Activated naive CD8-positive, alpha-beta T cell treated with anti-CD3 and anti-CD28 coated beads, Interleukin-2, amount 50 U/mL, for 24 hours (primary cell): ENCODE results near the gene MMP2.

Experiments used
- ATAC-seq: fragments of 150-1000 bp; cut with Tn5 transposase; one replicate; pipeline ENCODE4 v1.10.0; 2021
- DNase-seq: peaks from one replicate; pipeline ENCODE4 v3.0.0; 2021
- H3K27ac Mint-ChIP-seq: one replicate; pipeline ENCODE4 v1.8.0; 2021; ENCODE audit warnings: mild to moderate bottlenecking, mixed read lengths
- H3K27me3 Mint-ChIP-seq: one replicate; pipeline ENCODE4 v1.8.0; 2021; ENCODE audit warnings: mixed read lengths
- H3K36me3 Mint-ChIP-seq: one replicate; pipeline ENCODE4 v1.8.0; 2021; ENCODE audit warnings: low read depth, mixed read lengths
- H3K4me1 Mint-ChIP-seq: one replicate; pipeline ENCODE4 v1.8.0; 2021; ENCODE audit warnings: mixed read lengths
- H3K4me3 Mint-ChIP-seq: one replicate; pipeline ENCODE4 v1.8.0; 2021; ENCODE audit warnings: mild to moderate bottlenecking, moderate library complexity, mixed read lengths
- H3K9me3 Mint-ChIP-seq: one replicate; pipeline ENCODE4 v1.8.0; 2021; ENCODE audit warnings: mixed read lengths

Gene MMP2

GRCh38 chr16:55508271-55508921 is 29.4 kb downstream of the MMP2 start:
- Mint-ChIP-seq H3K36me3 (no peaks in the 10 kb centered on the region), H3K27ac (no peak overlapping the region), H3K9me3 (peaks cover 5% of the 10 kb centered on the region), H3K4me3 (peak overlapping the region; percentile 63), H3K27me3 (peaks cover 27% of the 10 kb centered on the region), H3K4me1 (peaks cover 6% of the 10 kb centered on the region)
- no peak for ATAC-seq
- no peak for DNase-seq

DNA sequence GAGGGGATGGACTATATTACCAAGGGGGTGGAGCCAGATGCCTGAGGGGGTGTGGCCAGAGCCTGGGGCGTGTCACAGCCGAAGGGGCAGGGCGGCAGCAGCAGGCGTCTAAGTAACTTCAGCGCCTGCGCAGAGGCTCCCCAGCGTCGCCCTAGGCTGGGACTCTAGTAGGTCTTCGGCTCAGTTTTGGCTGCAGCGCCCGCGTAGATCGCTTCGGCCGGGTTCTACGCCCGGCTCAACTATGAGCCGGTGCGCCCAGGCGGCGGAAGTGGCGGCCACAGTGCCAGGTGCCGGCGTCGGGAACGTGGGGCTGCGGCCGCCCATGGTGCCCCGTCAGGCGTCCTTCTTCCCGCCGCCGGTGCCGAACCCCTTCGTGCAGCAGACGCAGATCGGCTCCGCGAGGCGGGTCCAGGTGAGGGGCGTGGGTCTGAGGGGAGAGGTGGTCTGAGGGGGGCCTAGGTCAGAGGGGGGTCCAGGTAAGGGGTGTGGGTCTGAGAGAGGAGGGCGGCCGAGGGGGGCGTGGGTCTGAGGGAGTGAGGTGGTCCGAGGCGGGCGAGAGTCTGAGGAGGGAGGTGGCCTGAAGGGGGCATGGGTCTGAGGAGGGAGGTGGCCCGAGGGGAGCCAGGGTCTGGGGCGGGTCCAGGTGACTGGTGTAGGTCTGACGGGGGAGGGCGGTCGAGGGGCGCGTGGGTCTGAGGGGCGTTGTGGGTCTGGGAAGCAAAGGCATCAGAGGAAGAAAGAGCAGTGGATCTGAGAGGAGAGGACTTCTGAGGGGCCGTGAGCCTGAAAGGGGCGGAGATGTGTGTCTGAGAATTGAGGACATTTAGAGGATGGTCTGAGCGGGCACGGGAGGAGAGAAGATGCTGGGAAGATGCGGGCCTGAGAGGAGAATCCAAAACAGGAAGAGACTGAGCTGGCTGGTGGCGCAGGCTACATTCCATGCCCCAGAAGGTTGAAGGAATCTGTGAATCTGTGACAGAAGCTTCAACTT is 30.2 kb downstream of the MMP2 start, which contains the start of gene LPCAT2:
LPCAT2 (plus strand) TSS at position 132 of the 991 bp plus-strand sequence; CDS start at position 242, 110 bp downstream.
- ATAC-seq (peak; percentile 69), DNase-seq (peak; percentile 54)
- peaks cover 27% of the 10 kb centered on the region for H3K27me3 Mint-ChIP-seq
- peaks cover 5% of the 10 kb centered on the region for H3K9me3 Mint-ChIP-seq
- peaks cover 6% of the 10 kb centered on the region for H3K4me1 Mint-ChIP-seq
- no peak within 1 kb of the TSS for H3K27ac Mint-ChIP-seq
- no peaks in the 10 kb centered on the region for H3K36me3 Mint-ChIP-seq
- peak within 1 kb of the TSS; percentile 63 for H3K4me3 Mint-ChIP-seq

- no peak overlapping the region for H3K27ac Mint-ChIP-seq
Measured at GRCh38 chr16:55510185-55510805, 31.3 kb downstream of the MMP2 start.

DNA sequence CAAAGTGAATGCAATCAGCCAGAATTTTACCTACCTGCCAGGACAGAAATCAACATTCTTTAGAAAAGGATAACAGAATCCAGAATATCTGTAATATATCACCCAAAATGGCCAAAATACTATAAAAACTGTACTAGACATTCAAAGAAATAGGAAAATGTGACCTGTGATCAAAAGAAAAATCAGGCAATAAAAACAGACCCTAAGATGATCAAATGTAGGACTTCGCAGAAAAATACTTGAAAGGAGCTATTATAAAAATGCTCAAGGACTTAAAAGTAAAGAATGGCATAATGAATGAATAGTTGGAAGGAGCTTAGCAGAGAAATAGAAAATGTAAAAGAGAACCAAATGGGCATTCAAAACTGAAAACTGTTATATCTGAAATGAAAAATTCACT is 33.9 kb downstream of the MMP2 start:
- peaks cover 6% of the 10 kb centered on the region for H3K4me1 Mint-ChIP-seq
- peaks cover 24% of the 10 kb centered on the region for H3K27me3 Mint-ChIP-seq
- no peak for ATAC-seq
- H3K9me3 Mint-ChIP-seq, result peaks cover 5% of the 10 kb centered on the region
- no peak overlapping the region for H3K4me3 Mint-ChIP-seq
- DNase-seq, result no peak
- H3K27ac Mint-ChIP-seq, result no peak overlapping the region
- H3K36me3 Mint-ChIP-seq, result no peaks in the 10 kb centered on the region

More at GRCh38 chr16:55510185-55510805, 31.3 kb downstream of the MMP2 start:
- peaks cover 27% of the 10 kb centered on the region for H3K27me3 Mint-ChIP-seq
- H3K4me3 Mint-ChIP-seq, result no peak overlapping the region
- no peak for ATAC-seq
- no peak for DNase-seq
- H3K9me3 Mint-ChIP-seq, result peaks cover 5% of the 10 kb centered on the region
- H3K4me1 Mint-ChIP-seq, result peaks cover 6% of the 10 kb centered on the region
- H3K36me3 Mint-ChIP-seq, result no peaks in the 10 kb centered on the region

- H3K9me3 Mint-ChIP-seq, result peaks cover 5% of the 10 kb centered on the region
- H3K27me3 Mint-ChIP-seq, result peaks cover 18% of the 10 kb centered on the region
- H3K36me3 Mint-ChIP-seq, result no peaks in the 10 kb centered on the region
- peaks cover 6% of the 10 kb centered on the region for H3K4me1 Mint-ChIP-seq
- no peak overlapping the region for H3K4me3 Mint-ChIP-seq
- no peak overlapping the region for H3K27ac Mint-ChIP-seq
- DNase-seq (no peak), ATAC-seq (no peak)
Measured at GRCh38 chr16:55513616-55514015, 34.6 kb downstream of the MMP2 start.

DNA sequence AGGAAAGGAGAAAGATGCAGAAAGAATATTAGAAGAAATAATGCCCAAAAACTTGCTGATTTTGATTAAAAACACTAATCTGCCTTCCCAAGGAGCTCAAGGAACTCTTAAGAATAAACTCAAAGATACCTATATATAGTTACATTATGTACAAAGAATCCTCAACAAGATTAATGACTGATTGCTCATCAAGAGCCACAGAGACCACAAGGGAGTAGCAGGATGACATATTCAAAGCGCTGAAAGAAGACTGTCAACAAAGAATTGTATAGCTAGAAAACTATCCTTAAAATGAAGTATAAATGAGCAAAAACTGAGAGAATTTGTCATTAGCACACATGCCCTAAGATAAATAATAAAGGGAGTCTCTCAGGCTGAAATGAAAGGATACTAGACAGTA is 36.1 kb downstream of the MMP2 start:
- DNase-seq (no peak), ATAC-seq (no peak)
- H3K36me3 Mint-ChIP-seq, result no peaks in the 10 kb centered on the region
- no peak overlapping the region for H3K4me3 Mint-ChIP-seq
- peaks cover 5% of the 10 kb centered on the region for H3K9me3 Mint-ChIP-seq
- peaks cover 5% of the 10 kb centered on the region for H3K27me3 Mint-ChIP-seq
- no peak overlapping the region for H3K27ac Mint-ChIP-seq
- H3K4me1 Mint-ChIP-seq, result no peaks in the 10 kb centered on the region

GRCh38 chr16:55521792-55522191 is 42.8 kb downstream of the MMP2 start:
- H3K9me3 Mint-ChIP-seq, result peaks cover 7% of the 10 kb centered on the region
- peaks cover 2% of the 10 kb centered on the region for H3K27me3 Mint-ChIP-seq
- no peak overlapping the region for H3K27ac Mint-ChIP-seq
- no peaks in the 10 kb centered on the region for H3K4me1 Mint-ChIP-seq
- DNase-seq, result no peak
- no peak overlapping the region for H3K4me3 Mint-ChIP-seq
- no peak for ATAC-seq
- no peaks in the 10 kb centered on the region for H3K36me3 Mint-ChIP-seq

DNA sequence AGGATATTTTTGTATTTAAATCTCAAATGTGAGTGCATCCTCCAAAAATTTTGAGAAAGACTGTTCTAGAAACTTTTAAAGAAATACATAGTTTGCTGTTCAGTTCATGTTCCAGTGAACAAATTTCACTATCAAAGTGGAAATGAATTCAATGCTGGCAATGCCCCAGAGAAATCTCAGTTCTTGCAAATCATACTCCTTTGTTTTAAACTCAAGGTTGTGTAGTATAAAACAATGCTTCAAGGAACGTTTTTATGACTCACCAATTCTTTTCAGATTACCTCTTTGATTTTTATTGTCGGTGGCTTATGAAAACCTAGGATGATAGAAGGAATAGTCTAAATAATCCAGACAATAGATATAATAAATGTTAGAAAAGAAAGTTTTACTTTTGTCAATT is 47.4 kb downstream of the MMP2 start:
- peaks cover 7% of the 10 kb centered on the region for H3K9me3 Mint-ChIP-seq

GRCh38 chr16:55527885-55528284 is 48.9 kb downstream of the MMP2 start:
- DNase-seq, result no peak
- no peak for ATAC-seq
- no peaks in the 10 kb centered on the region for H3K36me3 Mint-ChIP-seq
- no peaks in the 10 kb centered on the region for H3K4me1 Mint-ChIP-seq
- no peak overlapping the region for H3K4me3 Mint-ChIP-seq
- no peaks in the 10 kb centered on the region for H3K27me3 Mint-ChIP-seq
- no peaks in the 10 kb centered on the region for H3K9me3 Mint-ChIP-seq
- H3K27ac Mint-ChIP-seq, result no peak overlapping the region

More for the DNA sequence above, 47.4 kb downstream of the MMP2 start:
- Mint-ChIP-seq H3K36me3 (no peaks in the 10 kb centered on the region), H3K4me1 (no peaks in the 10 kb centered on the region), H3K27ac (no peak overlapping the region), H3K27me3 (no peaks in the 10 kb centered on the region), H3K4me3 (no peak overlapping the region)
- ATAC-seq (no peak), DNase-seq (no peak)

- DNase-seq (no peak), ATAC-seq (no peak)
- H3K4me1 Mint-ChIP-seq, result no peaks in the 10 kb centered on the region
- H3K9me3 Mint-ChIP-seq, result no peaks in the 10 kb centered on the region
- no peak overlapping the region for H3K4me3 Mint-ChIP-seq
- H3K27me3 Mint-ChIP-seq, result no peaks in the 10 kb centered on the region
- no peak overlapping the region for H3K27ac Mint-ChIP-seq
- no peaks in the 10 kb centered on the region for H3K36me3 Mint-ChIP-seq
Measured at GRCh38 chr16:55529018-55529417, 50.0 kb downstream of the MMP2 start.

GRCh38 chr16:55530316-55530856 is 51.4 kb downstream of the MMP2 start:
- Mint-ChIP-seq H3K9me3 (no peaks in the 10 kb centered on the region), H3K4me1 (no peaks in the 10 kb centered on the region), H3K4me3 (no peak overlapping the region), H3K36me3 (no peaks in the 10 kb centered on the region), H3K27me3 (no peaks in the 10 kb centered on the region), H3K27ac (no peak overlapping the region)
- ATAC-seq, result no peak
- no peak for DNase-seq

GRCh38 chr16:55532227-55532626 is 53.2 kb downstream of the MMP2 start:
- ATAC-seq (no peak), DNase-seq (no peak)
- H3K27ac Mint-ChIP-seq, result no peak overlapping the region
- H3K27me3 Mint-ChIP-seq, result no peaks in the 10 kb centered on the region
- H3K4me3 Mint-ChIP-seq, result no peak overlapping the region
- H3K36me3 Mint-ChIP-seq, result no peaks in the 10 kb centered on the region
- H3K9me3 Mint-ChIP-seq, result no peaks in the 10 kb centered on the region
- no peaks in the 10 kb centered on the region for H3K4me1 Mint-ChIP-seq

GRCh38 chr16:55534756-55535155 is 55.8 kb downstream of the MMP2 start:
- Mint-ChIP-seq H3K36me3 (no peaks in the 10 kb centered on the region), H3K4me3 (no peak overlapping the region), H3K27me3 (no peaks in the 10 kb centered on the region), H3K4me1 (no peaks in the 10 kb centered on the region), H3K27ac (no peak overlapping the region), H3K9me3 (no peaks in the 10 kb centered on the region)
- DNase-seq (no peak), ATAC-seq (no peak)

DNA sequence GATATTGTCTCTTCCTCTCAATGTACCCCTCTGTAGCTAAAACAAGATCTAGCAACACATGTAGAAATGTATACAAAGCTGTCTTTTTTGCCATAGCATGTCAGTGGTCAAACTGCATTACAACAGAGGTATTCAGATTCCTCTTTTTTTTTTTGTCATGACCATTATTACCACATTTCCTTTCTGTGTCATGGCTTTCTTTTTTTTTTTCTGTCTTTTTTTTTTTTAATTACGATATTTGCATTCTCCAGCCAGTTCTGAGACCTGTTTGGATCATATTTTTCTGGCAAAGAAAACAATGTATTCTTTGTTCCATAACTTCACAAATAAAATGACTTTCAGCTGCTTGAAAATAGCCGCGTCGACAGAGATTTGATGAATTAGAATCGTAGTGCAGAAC is 60.1 kb downstream of the MMP2 start:
- H3K9me3 Mint-ChIP-seq, result no peaks in the 10 kb centered on the region
- DNase-seq, result no peak
- H3K36me3 Mint-ChIP-seq, result no peaks in the 10 kb centered on the region
- no peak overlapping the region for H3K4me3 Mint-ChIP-seq
- no peaks in the 10 kb centered on the region for H3K27me3 Mint-ChIP-seq
- H3K27ac Mint-ChIP-seq, result no peak overlapping the region
- ATAC-seq, result no peak
- no peaks in the 10 kb centered on the region for H3K4me1 Mint-ChIP-seq
